ENCODE results near the gene PDE3B. TPM values are rescaled to one million over a fixed set of nuclear protein-coding genes. Genes with fewer than 3 reads are reported as not detected.
A peak's percentile ranks its signal among the peaks of the same experiment; 100 is the strongest.

The PDE3B gene
- total RNA-seq, 5 donors from 2014 or later (not counting 1 experiment from before 2014, with no cell fraction given): 130 to 162 (median 143) TPM

- Mint-ChIP-seq H3K27ac (no peak overlapping the region), H3K27me3 (no peaks in the 10 kb centered on the region), H3K9me3 (no peaks in the 10 kb centered on the region), H3K4me3 (no peak overlapping the region), H3K36me3 (peaks cover 24% of the 10 kb centered on the region), H3K4me1 (peaks cover 53 to 64% (median 55%) of the 10 kb centered on the region in 3 donors)
- H3K9me3 ChIP-seq: no peaks in the 10 kb centered on the region
- no peak overlapping the region for H3K4me3 ChIP-seq (ENCODE audit: control insufficient read depth in 1 of 2, extremely low read depth in 1 of 2, low read length in 1 of 2)
- H3K4me1 ChIP-seq (ENCODE audit: control insufficient read depth in 1 of 2, extremely low read depth in 1 of 2, insufficient read depth in 2 of 2, low read length in 2 of 2): peaks cover 0 to 4% of the 10 kb centered on the region in 2 experiments
- ChIA-PET CTCF (interaction anchor here in 1 of 2 donors (0.6 kb wide), 1 partner anchor 31 kb away, joined by 4 read pairs; no protein-coding TSS in a partner anchor), POLR2A (interaction anchor here in 1 of 2 donors (0.5 kb wide), 1 partner anchor 29 kb away, joined by 4 read pairs; the partner anchor contains the start of gene PDE3B)
- WGBS (ENCODE audit: insufficient coverage): 92% methylated on average over 2 of the region's 2 CpGs
- DNase-seq: no peak
- no peaks in the 10 kb centered on the region for H3K27me3 ChIP-seq (replicated peaks in 1 of 2; ENCODE audit: control insufficient read depth in 2 of 2, extremely low read depth in 1 of 2, insufficient read depth in 2 of 2, low read length in 1 of 2)
- no peak for ATAC-seq (replicated peaks in 1 of 4)
- H3K27ac ChIP-seq (ENCODE audit: low read length): no peak overlapping the region
- H3K36me3 ChIP-seq (ENCODE audit: control insufficient read depth in 2 of 2, extremely low read depth in 1 of 2, insufficient read depth in 1 of 2, low read length in 1 of 2): peaks cover 0 to 5% of the 10 kb centered on the region in 2 donors
Observed at GRCh38 chr11:14614091-14614622, 29.4 kb upstream of the PDE3B start.

- H3K9me3 ChIP-seq: no peaks in the 10 kb centered on the region
- peaks cover 0 to 10% of the 10 kb centered on the region in 2 experiments for H3K4me1 ChIP-seq (ENCODE audit: control insufficient read depth in 1 of 2, extremely low read depth in 1 of 2, insufficient read depth in 2 of 2, low read length in 2 of 2)
- H3K27ac ChIP-seq (ENCODE audit: low read length): no peak overlapping the region
- Mint-ChIP-seq H3K4me1 (peaks cover 59 to 71% (median 64%) of the 10 kb centered on the region in 3 donors), H3K27me3 (no peaks in the 10 kb centered on the region), H3K36me3 (peaks cover 13% of the 10 kb centered on the region), H3K9me3 (no peaks in the 10 kb centered on the region), H3K4me3 (no peak overlapping the region), H3K27ac (peak overlapping the region; percentile 30 to 52)
- ChIA-PET POLR2A (interaction anchor here in 1 of 2 donors (0.5 to 0.6 kb wide), 2 partner anchors 27 to 57 kb away, joined by 3 read pairs; no protein-coding TSS in a partner anchor), CTCF (interaction anchor here in 1 of 2 donors (0.6 kb wide), 1 partner anchor 163 kb away, joined by 3 read pairs; no protein-coding TSS in a partner anchor)
- H3K27me3 ChIP-seq (replicated peaks in 1 of 2; ENCODE audit: control insufficient read depth in 2 of 2, extremely low read depth in 1 of 2, insufficient read depth in 2 of 2, low read length in 1 of 2): no peaks in the 10 kb centered on the region
- DNase-seq (no peak), ATAC-seq (replicated peaks in 1 of 4) (no peak)
- no CpG with 5 or more reads among the region's 2 CpGs for WGBS (ENCODE audit: insufficient coverage)
- no peak overlapping the region for H3K4me3 ChIP-seq (ENCODE audit: control insufficient read depth in 1 of 2, extremely low read depth in 1 of 2, low read length in 1 of 2)
- H3K36me3 ChIP-seq (ENCODE audit: control insufficient read depth in 2 of 2, extremely low read depth in 1 of 2, insufficient read depth in 1 of 2, low read length in 1 of 2): no peaks in the 10 kb centered on the region
Observed at GRCh38 chr11:14617241-14618027, 26.2 kb upstream of the PDE3B start.

GRCh38 chr11:14618060-14618459 lies 25.5 kb upstream of the PDE3B start:
- H3K4me1 Mint-ChIP-seq: peaks cover 61 to 74% (median 71%) of the 10 kb centered on the region in 3 donors
- no peaks in the 10 kb centered on the region for H3K9me3 Mint-ChIP-seq
- Histone ChIP-seq H3K4me3 (ENCODE audit: control insufficient read depth in 1 of 2, extremely low read depth in 1 of 2, low read length in 1 of 2) (no peak overlapping the region), H3K27ac (ENCODE audit: low read length) (no peak overlapping the region), H3K36me3 (ENCODE audit: control insufficient read depth in 2 of 2, extremely low read depth in 1 of 2, insufficient read depth in 1 of 2, low read length in 1 of 2) (no peaks in the 10 kb centered on the region), H3K27me3 (replicated peaks in 1 of 2; ENCODE audit: control insufficient read depth in 2 of 2, extremely low read depth in 1 of 2, insufficient read depth in 2 of 2, low read length in 1 of 2) (no peaks in the 10 kb centered on the region), H3K9me3 (no peaks in the 10 kb centered on the region), H3K4me1 (ENCODE audit: control insufficient read depth in 1 of 2, extremely low read depth in 1 of 2, insufficient read depth in 2 of 2, low read length in 2 of 2) (peaks cover 0 to 13% of the 10 kb centered on the region in 2 experiments)
- no peak for ATAC-seq (replicated peaks in 1 of 4)
- no CpG with 5 or more reads among the region's 2 CpGs for WGBS (ENCODE audit: insufficient coverage)
- CTCF ChIA-PET: interaction anchor here in 1 of 2 donors (0.6 kb wide), 1 partner anchor 163 kb away, joined by 3 read pairs; no protein-coding TSS in a partner anchor
- POLR2A ChIA-PET: interaction anchor here in 1 of 2 donors (0.5 kb wide), 1 partner anchor 26 kb away, joined by 3 read pairs; no protein-coding TSS in a partner anchor
- H3K36me3 Mint-ChIP-seq: peaks cover 18% of the 10 kb centered on the region
- no peaks in the 10 kb centered on the region for H3K27me3 Mint-ChIP-seq
- DNase-seq: no peak
- H3K27ac Mint-ChIP-seq: peak overlapping the region; percentile 30 to 52
- no peak overlapping the region for H3K4me3 Mint-ChIP-seq

GRCh38 chr11:14619603-14620531 lies 23.7 kb upstream of the PDE3B start:
- ChIA-PET CTCF (interaction anchor here (0.7 to 1.1 kb wide), 2 partner anchors 26 to 27 kb away, joined by 3 read pairs; no protein-coding TSS in a partner anchor), POLR2A (interaction anchor here in 1 of 2 donors (0.6 kb wide), 1 partner anchor 63 kb away, joined by 3 read pairs; no protein-coding TSS in a partner anchor)
- peaks cover 5 to 13% of the 10 kb centered on the region in 2 experiments for H3K4me1 ChIP-seq (ENCODE audit: control insufficient read depth in 1 of 2, extremely low read depth in 1 of 2, insufficient read depth in 2 of 2, low read length in 2 of 2)
- DNase-seq (no peak), ATAC-seq (replicated peaks in 1 of 4) (no peak)
- H3K27ac ChIP-seq (ENCODE audit: low read length): no peak overlapping the region
- Mint-ChIP-seq H3K9me3 (no peaks in the 10 kb centered on the region), H3K27me3 (no peaks in the 10 kb centered on the region), H3K27ac (peak overlapping the region in 1 of 2 donors; percentile 60), H3K4me1 (peaks cover 70 to 82% (median 78%) of the 10 kb centered on the region in 3 donors), H3K4me3 (no peak overlapping the region), H3K36me3 (peaks cover 31% of the 10 kb centered on the region)
- no peaks in the 10 kb centered on the region for H3K36me3 ChIP-seq (ENCODE audit: control insufficient read depth in 2 of 2, extremely low read depth in 1 of 2, insufficient read depth in 1 of 2, low read length in 1 of 2)
- H3K9me3 ChIP-seq: no peaks in the 10 kb centered on the region
- no peaks in the 10 kb centered on the region for H3K27me3 ChIP-seq (replicated peaks in 1 of 2; ENCODE audit: control insufficient read depth in 2 of 2, extremely low read depth in 1 of 2, insufficient read depth in 2 of 2, low read length in 1 of 2)
- H3K4me3 ChIP-seq (ENCODE audit: control insufficient read depth in 1 of 2, extremely low read depth in 1 of 2, low read length in 1 of 2): no peak overlapping the region
- WGBS (ENCODE audit: insufficient coverage): no CpG with 5 or more reads among the region's 4 CpGs

- CTCF ChIA-PET: interaction anchor here (0.5 to 1.9 kb wide), 8 partner anchors 23 to 372 kb away, joined by 3 to 8 read pairs (median 4); no protein-coding TSS in a partner anchor
- no peaks in the 10 kb centered on the region for H3K36me3 ChIP-seq (ENCODE audit: control insufficient read depth in 2 of 2, extremely low read depth in 1 of 2, insufficient read depth in 1 of 2, low read length in 1 of 2)
- POLR2A ChIA-PET: interaction anchor here in 1 of 2 donors (0.5 to 1.7 kb wide), 3 partner anchors 38 to 45 kb away, joined by 3 to 6 read pairs (median 4); no protein-coding TSS in a partner anchor
- DNase-seq (peak in 4 of 35 experiments; percentile 4 to 15 (median 10)), ATAC-seq (replicated peaks in 1 of 4) (peak in 1 of 4 experiments; percentile 81)
- no peaks in the 10 kb centered on the region for H3K9me3 ChIP-seq
- Mint-ChIP-seq H3K36me3 (peaks cover 26% of the 10 kb centered on the region), H3K9me3 (peaks cover 0 to 4% (median 2%) of the 10 kb centered on the region in 3 donors), H3K4me1 (peaks cover 76 to 90% (median 90%) of the 10 kb centered on the region in 3 donors), H3K27me3 (no peaks in the 10 kb centered on the region), H3K27ac (peak overlapping the region in 1 of 2 donors; percentile 56), H3K4me3 (no peak overlapping the region)
- H3K4me3 ChIP-seq (ENCODE audit: control insufficient read depth in 1 of 2, extremely low read depth in 1 of 2, low read length in 1 of 2): no peak overlapping the region
- H3K27me3 ChIP-seq (replicated peaks in 1 of 2; ENCODE audit: control insufficient read depth in 2 of 2, extremely low read depth in 1 of 2, insufficient read depth in 2 of 2, low read length in 1 of 2): no peaks in the 10 kb centered on the region
- 100% methylated on average over 4 of the region's 5 CpGs for WGBS (ENCODE audit: insufficient coverage)
- H3K27ac ChIP-seq (ENCODE audit: low read length): no peak overlapping the region
- peaks cover 5 to 30% of the 10 kb centered on the region in 2 experiments for H3K4me1 ChIP-seq (ENCODE audit: control insufficient read depth in 1 of 2, extremely low read depth in 1 of 2, insufficient read depth in 2 of 2, low read length in 2 of 2)
Observed at GRCh38 chr11:14622223-14622954, 21.2 kb upstream of the PDE3B start.

Measured in T-cell (primary cell).